Measurements from ENCODE around the gene LYSMD1. TPM values are rescaled to one million over a fixed set of nuclear protein-coding genes. Genes with fewer than 3 reads are reported as not detected.
A peak's percentile ranks its signal among the peaks of the same experiment; 100 is the strongest.
"Not testable (repeated sequence)": the region's sequence is repeated elsewhere in the genome, so short reads cannot be mapped to it uniquely, and the experiment has no call there.

LYSMD1 gene
- total and polyA plus RNA-seq, 2 experiments from 2014 or later: 1.0 to 16.2 TPM

DNA sequence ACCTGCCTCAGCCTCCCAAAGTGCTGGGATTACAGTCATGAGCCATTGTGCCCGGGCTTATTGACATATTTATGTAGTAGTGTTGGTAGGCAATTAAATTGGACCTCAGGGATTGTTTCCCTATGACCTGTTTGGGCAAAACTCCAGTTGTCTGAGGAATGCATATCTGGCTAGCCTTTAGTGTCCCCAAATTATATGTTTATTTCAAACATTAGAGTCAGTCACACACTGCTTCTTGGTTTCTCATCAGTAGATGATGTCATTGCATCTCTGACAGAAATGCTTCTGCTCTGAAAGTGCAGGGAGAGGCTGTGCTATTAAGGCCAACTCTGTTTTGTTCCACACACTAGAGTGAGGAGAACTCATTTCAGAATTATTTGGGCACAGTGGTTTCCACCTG is 45.1 kb upstream of the LYSMD1 start:
- Histone ChIP-seq H3K79me2 (peaks cover 99% of the 10 kb centered on the region), H3K36me3 (replicated peaks; ENCODE audit: insufficient read depth, low read depth) (no peaks in the 10 kb centered on the region), H3K4me3 (no peak overlapping the region), H3K4me2 (no peak overlapping the region), H3K9me3 (ENCODE audit: low read depth) (no peaks in the 10 kb centered on the region), H3K27me3 (no peaks in the 10 kb centered on the region), H3K9me2 (replicated peaks; ENCODE audit: insufficient read depth) (no peaks in the 10 kb centered on the region), H2AFZ (no peak overlapping the region), H4K20me1 (ENCODE audit: insufficient read depth, poor library complexity, severe bottlenecking) (peaks cover 71% of the 10 kb centered on the region), H3K27ac (no peak overlapping the region), H3K4me1 (ENCODE audit: insufficient read depth) (no peaks in the 10 kb centered on the region)
- WGBS (ENCODE audit: low lambda C conversion rate, missing lambda C conversion rate): 86% methylated on average over 1 of the region's 1 CpG
- DNase-seq (ENCODE audit: low spot score): no peak
- TF ChIP-seq, protein P1, sequence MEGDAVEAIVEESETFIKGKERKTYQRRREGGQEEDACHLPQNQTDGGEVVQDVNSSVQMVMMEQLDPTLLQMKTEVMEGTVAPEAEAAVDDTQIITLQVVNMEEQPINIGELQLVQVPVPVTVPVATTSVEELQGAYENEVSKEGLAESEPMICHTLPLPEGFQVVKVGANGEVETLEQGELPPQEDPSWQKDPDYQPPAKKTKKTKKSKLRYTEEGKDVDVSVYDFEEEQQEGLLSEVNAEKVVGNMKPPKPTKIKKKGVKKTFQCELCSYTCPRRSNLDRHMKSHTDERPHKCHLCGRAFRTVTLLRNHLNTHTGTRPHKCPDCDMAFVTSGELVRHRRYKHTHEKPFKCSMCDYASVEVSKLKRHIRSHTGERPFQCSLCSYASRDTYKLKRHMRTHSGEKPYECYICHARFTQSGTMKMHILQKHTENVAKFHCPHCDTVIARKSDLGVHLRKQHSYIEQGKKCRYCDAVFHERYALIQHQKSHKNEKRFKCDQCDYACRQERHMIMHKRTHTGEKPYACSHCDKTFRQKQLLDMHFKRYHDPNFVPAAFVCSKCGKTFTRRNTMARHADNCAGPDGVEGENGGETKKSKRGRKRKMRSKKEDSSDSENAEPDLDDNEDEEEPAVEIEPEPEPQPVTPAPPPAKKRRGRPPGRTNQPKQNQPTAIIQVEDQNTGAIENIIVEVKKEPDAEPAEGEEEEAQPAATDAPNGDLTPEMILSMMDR (IDR thresholded peaks at IDR 0.05; ENCODE audit: poor library complexity): no peak
- TF ChIP-seq EZH2 (IDR thresholded peaks at IDR 0.05; ENCODE audit: borderline replicate concordance) (no peak), EZH2phosphoT487 (IDR thresholded peaks at IDR 0.05; ENCODE audit: low read depth, severe bottlenecking, unreplicated experiment) (no peak)

DNA sequence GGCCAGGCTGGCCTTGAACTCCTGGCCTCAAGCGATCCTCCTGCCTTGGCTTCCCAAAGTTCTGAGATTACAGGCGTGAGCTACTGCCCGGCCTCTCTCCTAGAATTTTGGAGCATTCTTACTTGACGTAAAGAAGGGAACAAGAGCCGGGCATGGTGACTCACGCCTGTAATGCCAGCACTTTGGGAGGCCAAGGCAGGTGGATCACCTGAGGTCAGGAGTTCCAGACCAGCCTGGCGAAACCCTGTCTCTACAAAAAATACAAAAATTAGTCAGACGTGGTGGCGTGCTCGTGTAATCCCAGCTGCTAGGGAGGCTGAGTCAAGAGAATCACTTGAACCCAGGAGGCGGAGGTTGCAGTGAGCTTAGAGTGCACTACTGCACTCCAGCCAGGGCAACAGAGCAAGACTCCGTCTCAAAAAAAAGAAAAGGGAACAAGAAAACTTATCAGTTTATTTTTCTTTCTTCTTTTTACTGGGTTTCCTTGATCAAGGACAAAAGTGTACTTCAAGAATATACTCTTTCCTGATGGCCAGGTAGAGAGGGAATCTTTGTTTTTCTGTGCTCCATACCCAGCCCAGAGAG is 39.8 kb upstream of the LYSMD1 start:
- not testable (repeated sequence) for H3K36me3 ChIP-seq (replicated peaks; ENCODE audit: insufficient read depth, low read depth); H2AFZ ChIP-seq; H3K4me1 ChIP-seq (ENCODE audit: insufficient read depth); DNase-seq (ENCODE audit: low spot score); H3K4me2 ChIP-seq; H3K4me3 ChIP-seq; H3K27ac ChIP-seq; H3K9me3 ChIP-seq (ENCODE audit: low read depth); H3K9me2 ChIP-seq (replicated peaks; ENCODE audit: insufficient read depth); H3K27me3 ChIP-seq
- Histone ChIP-seq H3K79me2 (peaks cover 100% of the 10 kb centered on the region), H4K20me1 (ENCODE audit: insufficient read depth, poor library complexity, severe bottlenecking) (peaks cover 77% of the 10 kb centered on the region)
- WGBS (ENCODE audit: low lambda C conversion rate, missing lambda C conversion rate): 94% methylated on average over 12 of the region's 12 CpGs

DNA sequence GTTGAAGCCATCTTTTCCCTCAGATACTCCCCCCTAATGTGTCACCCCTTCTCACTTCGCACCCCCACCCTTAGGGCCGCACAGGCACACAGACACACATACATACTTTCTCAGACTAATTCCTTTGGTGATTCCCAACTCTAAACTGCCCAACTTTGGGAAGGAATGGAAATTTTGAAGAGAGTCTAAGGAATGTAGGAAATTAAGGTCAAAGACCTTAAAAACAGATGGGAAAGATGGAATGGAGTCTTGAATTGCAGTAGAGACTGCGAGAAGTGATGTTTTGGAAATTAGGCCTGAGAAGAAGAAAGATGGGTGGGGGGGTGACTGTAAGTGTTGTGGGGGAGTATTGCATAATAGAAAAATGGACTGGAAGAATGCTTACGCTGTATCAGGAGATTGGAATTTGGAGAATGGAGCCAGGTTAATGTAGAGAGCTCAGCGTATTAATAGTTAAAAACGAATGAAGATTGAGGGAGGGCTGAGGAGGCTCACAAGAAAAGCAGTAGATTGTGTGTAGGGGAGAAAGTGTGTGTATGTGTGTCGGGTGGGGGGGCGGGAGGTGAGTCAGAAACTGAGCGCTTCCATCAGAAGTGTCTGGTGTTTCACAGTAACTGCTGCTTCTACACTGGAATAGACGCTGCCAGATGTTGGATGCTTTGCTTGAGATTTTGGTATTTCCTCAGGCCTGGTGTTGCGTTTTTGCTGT is 34.3 kb upstream of the LYSMD1 start:
- Histone ChIP-seq H3K9me3 (ENCODE audit: low read depth) (no peaks in the 10 kb centered on the region), H3K27me3 (no peaks in the 10 kb centered on the region), H3K36me3 (replicated peaks; ENCODE audit: insufficient read depth, low read depth) (no peaks in the 10 kb centered on the region), H3K79me2 (peaks cover 62% of the 10 kb centered on the region), H3K9me2 (replicated peaks; ENCODE audit: insufficient read depth) (no peaks in the 10 kb centered on the region), H3K4me3 (peak overlapping the region; percentile 85), H4K20me1 (ENCODE audit: insufficient read depth, poor library complexity, severe bottlenecking) (peaks cover 52% of the 10 kb centered on the region), H3K27ac (peak overlapping the region; percentile 97), H3K4me2 (peak overlapping the region; percentile 87), H2AFZ (no peak overlapping the region), H3K4me1 (ENCODE audit: insufficient read depth) (peaks cover 13% of the 10 kb centered on the region)
- peak; percentile 58 for DNase-seq (ENCODE audit: low spot score)
- 12% methylated on average over 8 of the region's 11 CpGs for WGBS (ENCODE audit: low lambda C conversion rate, missing lambda C conversion rate)
- TF ChIP-seq, protein P1 (IDR thresholded peaks at IDR 0.05; ENCODE audit: poor library complexity): no peak
- TF ChIP-seq EZH2phosphoT487 (IDR thresholded peaks at IDR 0.05; ENCODE audit: low read depth, severe bottlenecking, unreplicated experiment): no peak
- no peak for TF ChIP-seq EZH2 (IDR thresholded peaks at IDR 0.05; ENCODE audit: borderline replicate concordance)

Data from hepatocyte (in vitro differentiated cells).